Measurements from ENCODE around the gene EXOC3L4. TPM values are rescaled to one million over a fixed set of nuclear protein-coding genes. Genes with fewer than 3 reads are reported as not detected.

The EXOC3L4 gene
- total and polyA plus RNA-seq, 2 of the 8 experiments (the other 6 are each of a cell fraction or from before 2014, with no cell fraction given) = 0.45 to 0.57 TPM

- CTCF ChIA-PET (ENCODE audit: partially characterized antibody) = interaction anchor here (1.6 to 5.2 kb wide), 3 partner anchors 16 to 106 kb away, joined by 4 to 80 read pairs (median 8); partner anchors contain the start of gene TNFAIP2
- WGBS, 2 experiments (ENCODE audit: extremely low coverage in 1 of 2, insufficient coverage in 1 of 2, insufficient read length in 1 of 2, insufficient replicate concordance in 2 of 2, low coverage in 1 of 2, low lambda C conversion rate in 2 of 2, missing lambda C conversion rate in 1 of 2) = 74% methylated on average over 6 of the region's 6 CpGs; no CpG with 5 or more reads in 1 of the 2 experiments
- H2BK20ac ChIP-seq (ENCODE audit: low read length) = no peak overlapping the region
Observed at GRCh38 chr14:103143506-103143905, 49.0 kb downstream of the EXOC3L4 start.

More at GRCh38 chr14:103143506-103143905, 49.0 kb downstream of the EXOC3L4 start:
- H4K91ac ChIP-seq (replicated peaks; ENCODE audit: insufficient read length, low read length) = no peak overlapping the region
- H3K4me3 ChIP-seq (ENCODE audit: extremely low read depth in 1 of 4, insufficient read depth in 2 of 4, low read depth in 3 of 4, low read length in 4 of 4) = no peak overlapping the region
- no peak overlapping the region for H3K18ac ChIP-seq (ENCODE audit: extremely low read depth, low read length)
- no peak overlapping the region for H3K14ac ChIP-seq (ENCODE audit: insufficient read length)
- no peak overlapping the region for H3K4me2 ChIP-seq (ENCODE audit: insufficient read depth in 1 of 2, low read depth in 2 of 2, low read length in 2 of 2)
- H2BK120ac ChIP-seq (replicated peaks; ENCODE audit: low read depth, low read length) = no peak overlapping the region
- no peaks in the 10 kb centered on the region for H3K9me3 ChIP-seq (ENCODE audit: insufficient read depth in 2 of 2, low read depth in 1 of 2, low read length in 1 of 2)
- H2AK5ac ChIP-seq (ENCODE audit: low read depth, low read length) = no peak overlapping the region
- TF ChIP-seq YY1 (IDR thresholded peaks at IDR 0.05; ENCODE audit: low read depth, low read length) (no peak), TAF7 (optimal IDR thresholded peaks at IDR 0.05; ENCODE audit: borderline replicate concordance, low read depth, low read length) (no peak), HDAC6 (IDR thresholded peaks at IDR 0.05; ENCODE audit: low read depth, low read length) (no peak), CREB1 (IDR thresholded peaks at IDR 0.05) (no peak), KDM1A (IDR thresholded peaks at IDR 0.05; ENCODE audit: borderline replicate concordance, low read length) (no peak), BACH1 (IDR thresholded peaks at IDR 0.05; ENCODE audit: low read length) (no peak), NRF1 (IDR thresholded peaks at IDR 0.05; ENCODE audit: low read depth, low read length) (no peak)
- no peak overlapping the region for H2BK12ac ChIP-seq (ENCODE audit: low read depth, low read length)
- no peak overlapping the region for H3K56ac ChIP-seq (replicated peaks; ENCODE audit: insufficient read length, low read depth, low read length)
- no peak overlapping the region for H2AFZ ChIP-seq (ENCODE audit: low read length)
- H3K79me1 ChIP-seq (ENCODE audit: low read depth, low read length) = no peaks in the 10 kb centered on the region
- H3K27ac ChIP-seq (ENCODE audit: low read depth, low read length) = no peak overlapping the region
- no peak overlapping the region for H2BK5ac ChIP-seq (ENCODE audit: low read depth, low read length)
- H3K36me3 ChIP-seq (ENCODE audit: control insufficient read depth in 2 of 4, insufficient read depth in 4 of 4, low read length in 3 of 4) = no peaks in the 10 kb centered on the region
- H3K4me1 ChIP-seq (replicated peaks in 1 of 4; ENCODE audit: control insufficient read depth in 3 of 4, insufficient read depth in 4 of 4, low read length in 3 of 4) = no peaks in the 10 kb centered on the region; a peak in 1 of 7 replicates
- H3K23ac ChIP-seq (ENCODE audit: insufficient read length) = no peak overlapping the region
- H3K79me2 ChIP-seq (ENCODE audit: control insufficient read depth in 1 of 2, insufficient read depth in 2 of 2, low read length in 2 of 2) = no peaks in the 10 kb centered on the region
- no peak overlapping the region for H4K8ac ChIP-seq (ENCODE audit: extremely low read depth, insufficient read depth, low read length)
- peaks cover 8% of the 10 kb centered on the region; the same call in 1 of the 2 replicates for H3K23me2 ChIP-seq (ENCODE audit: low read depth, low read length)
- peaks cover 0 to 16% (median 8%) of the 10 kb centered on the region in 4 experiments; a peak in 6 of 7 replicates for H3K27me3 ChIP-seq (replicated peaks in 1 of 4; ENCODE audit: control insufficient read depth in 3 of 4, extremely low read depth in 1 of 4, insufficient read depth in 3 of 4, low read length in 3 of 4)
- H3K4ac ChIP-seq (replicated peaks; ENCODE audit: insufficient read length, low read depth, low read length) = no peak overlapping the region
- POLR2A ChIA-PET (ENCODE audit: partially characterized antibody) = interaction anchor here (1.8 kb wide), 1 partner anchor 13 kb away, joined by 4 read pairs; no protein-coding TSS in a partner anchor
- no peak for FAIRE-seq
- no peak for DNase-seq (ENCODE audit: low read depth in 1 of 2, low spot score in 2 of 2)
- no peak overlapping the region for H2BK15ac ChIP-seq (ENCODE audit: low read length)
- no peak overlapping the region for H3K9ac ChIP-seq (replicated peaks in 1 of 4; ENCODE audit: extremely low read depth in 1 of 4, low read depth in 3 of 4, low read length in 3 of 4)
- H4K5ac ChIP-seq (ENCODE audit: insufficient read length, low read depth, low read length) = no peak overlapping the region
- H4K20me1 ChIP-seq (replicated peaks in 1 of 2; ENCODE audit: control insufficient read depth in 1 of 2, insufficient read depth in 2 of 2, low read length in 2 of 2) = no peaks in the 10 kb centered on the region

Data from H1 (cell line).